SK-N-MC (cell line): ENCODE results near the gene KPNB1.

ENCODE experiments used
- DNase-seq: peaks from one replicate; pipeline ENCODE4 v3.0.0-alpha.2; 2011; ENCODE audit warnings: low read depth, low spot score
- H3K27ac ChIP-seq: fragments of 200-600 bp; sonication (generic); 2 replicates; pipeline ENCODE4 v1.5.1; 2016; ENCODE audit warnings: mixed run types
- H3K36me3 ChIP-seq: fragments of 200-600 bp; sonication (generic); 2 replicates; pipeline ENCODE4 v1.6.1; 2017; ENCODE audit warnings: antibody characterized with exemption, low read length, mixed read lengths; ENCODE audit not compliant: insufficient read depth
- H3K4me3 ChIP-seq: fragments of 200-600 bp; sonication (generic); 2 replicates; pipeline ENCODE4 v1.5.1; 2016
- H3K9ac ChIP-seq: fragments of 200-600 bp; sonication (generic); 2 replicates; pipeline ENCODE4 v1.8.0; 2017; ENCODE audit warnings: mixed run types, mixed read lengths; ENCODE audit not compliant: insufficient read length
- H3K9me3 ChIP-seq: fragments of 200-600 bp; sonication (generic); 2 replicates; pipeline ENCODE4 v1.6.1; 2017; ENCODE audit warnings: low read depth, mild to moderate bottlenecking, antibody characterized with exemption, low read length, moderate library complexity, mixed read lengths
- EZH2 ChIP-seq: fragments of 200-600 bp; sonication (generic); IDR thresholded peaks from one replicate; pipeline ENCODE4 v1.6.1; 2017; ENCODE audit warnings: antibody characterized with exemption
- FOXP2 ChIP-seq: optimal IDR thresholded peaks from 2 replicates; pipeline ENCODE3; 2011; ENCODE audit warnings: mild to moderate bottlenecking, moderate library complexity; ENCODE audit not compliant: insufficient read depth; ENCODE audit errors: extremely low read length, control extremely low read depth
- POLR2AphosphoS5 ChIP-seq: IDR thresholded peaks from 2 replicates; pipeline ENCODE4 v1.6.1; 2012; ENCODE audit warnings: mild to moderate bottlenecking, low read depth, low read length, borderline replicate concordance

The KPNB1 gene

DNA sequence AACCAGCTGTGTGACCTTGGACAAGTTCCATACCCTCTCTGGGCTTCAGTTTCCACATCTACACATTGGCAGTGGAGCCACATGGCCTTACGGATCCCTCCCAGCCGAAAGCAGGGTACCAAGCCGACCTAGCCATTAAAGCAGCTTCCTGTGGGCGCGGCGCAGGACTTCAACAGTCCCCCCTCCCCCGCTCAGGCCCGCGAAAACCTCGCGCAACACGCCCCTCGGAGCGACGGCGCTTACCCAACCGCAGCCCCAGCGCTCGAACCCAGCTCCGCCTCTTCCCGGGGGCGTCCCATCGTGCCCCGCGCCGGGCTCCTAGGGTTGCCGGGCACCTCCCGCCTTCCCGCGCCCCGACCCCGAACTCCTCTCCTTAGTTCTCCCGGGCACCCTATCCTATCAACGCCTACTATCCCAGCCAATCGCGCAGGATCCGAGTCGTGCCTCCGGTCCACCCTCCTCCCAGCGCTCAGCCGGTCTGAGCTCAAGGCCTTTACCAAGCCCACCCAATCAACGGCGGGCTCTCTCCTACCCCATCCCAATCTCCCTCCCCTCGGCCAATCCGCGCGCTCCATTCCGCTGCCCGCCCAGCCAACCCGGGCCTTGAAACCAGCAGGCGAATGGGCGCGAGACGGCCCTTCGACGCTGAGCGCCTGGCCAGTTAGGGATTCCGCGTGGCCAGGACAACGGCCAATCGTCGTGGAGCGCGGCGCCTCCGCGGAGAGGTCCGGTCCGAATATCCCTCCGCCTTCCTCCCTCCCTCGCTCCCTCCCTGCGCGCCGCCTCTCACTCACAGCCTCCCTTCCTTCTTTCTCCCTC, at the start of gene KPNB1:
Gene KPNB1, plus strand, starts transcription at position 767 of the 819 bp plus-strand sequence. CDS start 326 bp downstream, outside the sequence.
- Histone ChIP-seq H3K4me3 (peak within 1 kb of the TSS; percentile 88), H3K9me3 (no peaks in the 10 kb centered on the region), H3K36me3 (peaks cover 36% of the 10 kb centered on the region), H3K27ac (peak within 1 kb of the TSS; percentile 92), H3K9ac (peak within 1 kb of the TSS; percentile 99)
- TF ChIP-seq POLR2AphosphoS5 (peak; percentile 78), FOXP2 (peak; percentile 93), EZH2 (no peak)
- peak; percentile 96 for DNase-seq

DNA sequence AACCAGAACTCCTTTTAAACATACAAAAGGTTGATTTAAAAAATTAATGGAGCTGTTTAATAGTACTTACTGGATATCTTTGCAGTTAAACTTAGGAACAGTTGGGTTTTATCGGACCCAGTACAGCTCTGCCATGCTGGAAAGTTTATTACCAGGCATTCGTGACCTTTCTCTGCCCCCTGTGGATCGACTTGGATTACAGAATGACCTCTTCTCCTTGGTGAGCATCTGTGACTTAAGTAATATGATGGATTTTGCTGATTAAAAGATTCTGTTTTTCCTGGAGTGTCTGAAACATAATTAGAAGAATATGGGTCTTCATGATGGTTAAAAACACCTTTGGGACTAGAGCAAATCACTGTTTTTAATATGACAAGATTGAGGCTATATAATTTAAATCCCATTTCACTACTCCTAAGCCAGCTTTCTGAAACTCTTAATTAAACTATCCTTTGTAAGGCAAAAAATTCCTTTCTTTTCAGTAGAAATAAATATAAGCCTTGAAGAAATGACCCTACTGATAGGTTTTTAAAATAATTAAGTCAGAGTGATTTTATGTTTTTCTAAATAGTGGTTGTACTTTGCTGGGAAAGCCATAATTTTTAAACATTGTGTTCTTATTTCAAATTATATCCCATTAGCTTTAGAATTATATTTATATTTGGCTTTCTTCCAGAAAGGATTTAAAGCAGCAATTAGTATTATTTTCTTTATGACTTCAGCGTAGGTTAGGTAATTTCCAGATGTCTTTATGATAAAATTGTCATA, 45.7 kb upstream of the KPNB1 start:
- H3K36me3 ChIP-seq: peaks cover 45% of the 10 kb centered on the region

DNA sequence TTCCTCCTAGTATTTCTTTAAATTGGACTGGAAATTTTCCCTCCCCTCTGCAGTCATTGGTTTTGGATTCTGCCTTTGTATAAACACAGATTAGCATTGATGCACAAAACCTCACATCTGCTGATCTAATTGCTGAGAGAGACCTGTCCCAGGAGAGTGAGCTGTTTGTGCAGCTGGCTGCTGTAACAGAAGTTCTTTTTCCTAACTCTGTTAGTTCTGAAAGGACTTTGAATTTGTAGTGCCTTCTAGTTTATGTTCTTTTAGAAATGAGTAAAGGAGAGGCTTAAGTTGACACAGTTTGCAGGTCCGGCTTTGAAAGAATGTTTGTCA, 45.2 kb upstream of the KPNB1 start:
- Histone ChIP-seq H3K9me3 (no peaks in the 10 kb centered on the region), H3K4me3 (no peak overlapping the region), H3K27ac (peak overlapping the region; percentile 3), H3K36me3 (peaks cover 40% of the 10 kb centered on the region), H3K9ac (no peak overlapping the region)
- TF ChIP-seq FOXP2 (no peak), POLR2AphosphoS5 (no peak), EZH2 (no peak)
- DNase-seq: no peak

More for the DNA sequence above, 45.7 kb upstream of the KPNB1 start:
- TF ChIP-seq POLR2AphosphoS5: no peak
- no peak for TF ChIP-seq FOXP2
- no peak for TF ChIP-seq EZH2
- Histone ChIP-seq H3K4me3 (no peak overlapping the region), H3K27ac (no peak overlapping the region; the same call in 1 of the 2 replicates), H3K9ac (no peak overlapping the region), H3K9me3 (no peaks in the 10 kb centered on the region)
- DNase-seq: no peak

DNA sequence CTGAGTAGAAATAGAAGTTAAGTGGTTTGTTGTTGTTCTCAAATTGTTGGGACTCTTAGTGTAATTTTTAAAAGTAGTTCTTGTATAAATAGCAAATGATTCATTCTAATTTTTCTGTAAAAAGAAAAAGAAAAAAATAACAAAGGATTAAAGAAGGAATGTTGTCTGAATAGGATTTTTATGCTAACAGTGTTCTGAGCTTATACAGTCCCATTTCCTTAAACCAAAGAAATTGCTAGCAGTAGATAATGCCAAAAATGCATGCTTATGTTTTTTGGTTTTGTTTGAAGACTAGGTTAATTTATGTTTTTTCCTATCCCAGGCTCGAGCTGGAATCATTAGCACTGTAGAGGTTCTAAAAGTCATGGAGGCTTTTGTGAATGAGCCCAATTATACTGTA, 44.7 kb upstream of the KPNB1 start:
- H3K4me3 ChIP-seq: no peak overlapping the region
- no peak overlapping the region for H3K9ac ChIP-seq
- TF ChIP-seq EZH2 (no peak), POLR2AphosphoS5 (no peak), FOXP2 (no peak)
- no peaks in the 10 kb centered on the region for H3K9me3 ChIP-seq
- DNase-seq: no peak
- H3K27ac ChIP-seq: peak overlapping the region; percentile 3
- peaks cover 35% of the 10 kb centered on the region for H3K36me3 ChIP-seq

DNA sequence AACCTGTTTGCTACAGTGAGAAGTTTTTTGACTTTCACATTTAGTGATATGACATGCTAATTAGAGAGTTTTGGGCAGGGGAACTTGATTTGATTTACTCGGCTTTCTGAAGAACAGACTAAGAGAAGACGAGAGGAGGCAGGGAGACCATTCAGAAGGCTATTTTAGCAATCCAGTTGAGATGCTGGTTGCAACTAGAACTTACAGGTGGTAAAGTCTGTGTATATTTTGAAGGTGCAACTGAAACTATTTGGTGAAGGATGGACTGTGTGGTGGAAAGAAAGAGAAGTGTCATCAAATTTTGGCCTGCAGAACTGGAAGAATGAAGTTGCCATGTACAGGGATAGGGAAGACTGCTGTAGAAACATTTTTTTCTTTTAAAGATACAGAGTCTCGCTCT, 42.2 kb upstream of the KPNB1 start:
- H3K4me3 ChIP-seq: no peak overlapping the region
- H3K9ac ChIP-seq: no peak overlapping the region
- H3K36me3 ChIP-seq: peaks cover 21% of the 10 kb centered on the region
- no peak for DNase-seq
- H3K27ac ChIP-seq: no peak overlapping the region
- TF ChIP-seq POLR2AphosphoS5: no peak
- no peak for TF ChIP-seq FOXP2
- TF ChIP-seq EZH2: no peak
- H3K9me3 ChIP-seq: no peaks in the 10 kb centered on the region

DNA sequence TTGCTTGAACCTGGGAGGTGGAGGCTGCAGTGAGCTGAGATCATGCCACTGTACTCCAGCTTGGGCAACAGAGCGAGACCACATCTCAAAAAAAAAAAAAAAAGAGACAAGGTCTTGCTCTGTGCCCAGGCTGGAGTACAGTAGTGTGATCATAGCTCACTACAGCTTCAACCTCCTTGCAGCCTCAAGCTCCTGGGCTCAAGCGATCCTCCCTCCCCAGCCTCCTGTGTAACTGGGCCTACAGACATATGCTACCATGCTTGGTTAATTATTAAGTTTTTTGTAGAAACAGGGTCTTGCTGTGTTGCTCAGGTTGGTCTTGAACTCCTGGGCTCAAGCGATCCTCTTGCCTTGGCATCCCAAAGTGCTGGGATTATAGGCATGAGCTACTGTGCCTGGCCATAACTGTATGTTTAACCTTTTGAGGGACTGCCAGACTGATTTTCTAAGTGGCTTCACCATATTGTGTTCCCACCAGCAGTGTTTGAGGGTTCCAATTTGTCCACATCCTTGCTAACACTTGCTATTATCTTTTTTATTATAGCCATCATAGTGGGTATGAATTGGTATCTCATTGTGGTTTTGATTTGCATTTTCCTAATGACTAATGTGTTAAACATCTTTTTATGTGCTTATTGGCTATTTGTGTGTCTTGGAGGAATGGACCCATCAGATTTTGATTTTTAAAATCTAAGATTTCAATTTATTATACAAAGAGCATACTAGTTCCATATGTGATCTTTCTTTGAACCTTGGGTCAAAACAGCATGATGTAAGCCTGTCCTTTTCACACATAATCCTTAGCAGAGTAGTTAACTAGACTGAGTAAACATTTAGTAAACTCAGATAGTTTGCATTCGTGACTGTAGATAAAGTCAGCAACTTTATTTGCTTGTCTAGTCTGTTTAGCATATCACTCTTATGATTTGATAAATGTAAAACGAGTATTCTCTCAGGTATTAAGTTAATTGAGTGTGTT, 38.1 kb upstream of the KPNB1 start:
- Histone ChIP-seq H3K4me3 (no peak overlapping the region), H3K27ac (no peak overlapping the region), H3K36me3 (peaks cover 28% of the 10 kb centered on the region), H3K9ac (no peak overlapping the region), H3K9me3 (no peaks in the 10 kb centered on the region)
- TF ChIP-seq FOXP2 (no peak), POLR2AphosphoS5 (no peak), EZH2 (no peak)
- no peak for DNase-seq

DNA sequence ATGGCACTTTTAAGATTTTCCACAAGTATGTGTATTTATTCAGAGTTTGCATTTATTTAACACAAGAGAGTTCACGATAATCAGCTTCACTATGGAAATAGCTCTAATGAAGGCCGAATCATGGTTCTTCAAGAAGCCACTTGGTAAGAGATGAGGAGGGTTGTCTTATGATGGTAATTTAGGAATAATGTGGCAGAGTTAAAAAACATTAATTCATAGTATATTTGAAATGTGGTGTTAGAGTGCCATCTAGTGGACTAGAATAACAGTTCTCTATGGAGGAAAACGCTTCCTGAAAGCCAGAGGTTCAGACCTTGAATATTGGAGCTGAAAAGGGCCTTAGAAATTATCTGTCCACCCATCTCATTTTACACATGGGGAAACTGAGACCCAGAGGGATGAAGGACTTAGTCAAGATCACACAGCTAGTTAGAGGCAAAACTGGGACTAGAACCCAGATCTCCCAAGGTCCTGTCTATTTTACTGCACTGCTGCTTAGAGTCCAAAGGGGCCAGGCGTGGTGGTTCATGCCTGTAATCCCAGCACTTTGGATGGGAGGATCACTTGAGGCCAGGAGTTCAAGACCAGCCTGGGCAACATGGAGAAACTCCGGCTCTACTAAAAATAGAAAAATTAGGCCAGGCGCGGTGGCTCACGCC, 33.8 kb upstream of the KPNB1 start:
- Histone ChIP-seq H3K36me3 (peaks cover 49% of the 10 kb centered on the region), H3K27ac (no peak overlapping the region), H3K4me3 (no peak overlapping the region), H3K9ac (no peak overlapping the region), H3K9me3 (no peaks in the 10 kb centered on the region)
- TF ChIP-seq EZH2 (no peak), POLR2AphosphoS5 (no peak), FOXP2 (no peak)
- DNase-seq: peak; percentile 48
